ENCODE measurements around the gene PROCA1.

Gene PROCA1

DNA sequence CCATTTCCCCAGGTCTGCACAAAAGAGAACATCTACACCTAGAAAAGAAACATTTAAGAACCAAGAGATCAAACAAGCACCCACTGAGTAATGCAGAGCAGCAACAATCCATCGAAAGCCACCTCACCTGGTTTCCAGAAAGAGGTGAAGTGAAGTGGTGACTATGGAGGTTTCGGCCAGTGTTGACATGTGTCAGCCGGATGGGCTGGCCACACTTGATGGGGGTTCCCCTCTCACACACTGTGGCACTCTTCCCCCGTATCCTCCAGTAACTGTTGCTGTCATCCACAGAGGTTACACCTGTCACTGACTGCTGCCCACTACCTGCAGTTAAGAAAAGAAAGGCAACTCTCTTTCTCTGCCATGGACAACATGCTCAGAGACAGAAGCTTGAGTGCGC lies 56.5 kb downstream of the PROCA1 start:
- in situ Hi-C loops (cut with MboI; ENCODE audit: low pct_unique_long_range_greater_than_20kb, low sequenced_read_pairs) = no loop called here
- DNase-seq = no peak

Measured in KBM-7 (cell line).